Prostate gland (tissue), 2 donors: ENCODE results near the gene NKAPL. TPM values are rescaled to one million over a fixed set of nuclear protein-coding genes. Genes with fewer than 3 reads are reported as not detected.
A peak's percentile ranks its signal among the peaks of the same experiment; 100 is the strongest.

ENCODE experiments used
- DNase-seq: peaks from one replicate; pipeline ENCODE4 v3.0.0-alpha.2; 2019; ENCODE audit warnings: low spot score
- H3K27ac ChIP-seq, 2 donors: fragments of 200-600 bp; sonication (generic); 2 replicates each; pipeline ENCODE4 v1.5.1; 2017 to 2019
- H3K27me3 ChIP-seq: fragments of 200-600 bp; sonication (generic); replicated peaks from 2 replicates; pipeline ENCODE4 v1.5.1; 2019; ENCODE audit not compliant: insufficient read depth
- H3K36me3 ChIP-seq, 2 donors: fragments of 200-600 bp; sonication (generic); 1 replicate in 1 of 2; 2 replicates in 1 of 2; pipeline versions ENCODE4 v1.5.1 to v1.8.1; 2017 to 2019
- H3K4me1 ChIP-seq: fragments of 200-600 bp; sonication (generic); replicated peaks from 2 replicates; pipeline ENCODE4 v1.5.1; 2019
- H3K4me3 ChIP-seq, 2 donors: fragments of 200-600 bp; sonication (generic); 2 replicates each; pipeline ENCODE4 v1.5.1; 2017 to 2019
- H3K9me3 ChIP-seq: fragments of 200-600 bp; sonication (generic); 2 replicates; pipeline ENCODE4 v1.5.1; 2017
- POLR2A ChIP-seq: fragments of 450-650 bp; IDR thresholded peaks from one replicate; pipeline ENCODE4 v1.6.1; 2016; ENCODE audit warnings: antibody characterized with exemption, mild to moderate bottlenecking
- POLR2AphosphoS5 ChIP-seq: sonication (generic); formaldehyde crosslinking; IDR thresholded peaks from one replicate; pipeline ENCODE4 v1.6.1; 2017; ENCODE audit warnings: antibody characterized with exemption
- WGBS: methylation state at CpG from one replicate; pipeline ENCODE4 v1.1.5; 2018; 5-methylcytosine and 5-hydroxymethylcytosine counted together
- intact Hi-C: fragments of 100-400 bp; cut with DNase I; formaldehyde crosslinking; loops from one replicate; pipeline ENCODE4 v1.14.2; 2022
- total RNA-seq, 2 donors: library from RNA; depleted of rRNA; stranded (reverse); fragments of >200 nt; gene quantifications; one replicate each; pipeline ENCODE4 v1.1.0, GENCODE V29; 2016
- TF ChIP-seq, protein P1 (sequence below), 4 experiments: fragments of 200-600 bp in 2 of 4; fragments of 450-650 bp in 2 of 4; sonication (generic) in 2 of 4; IDR thresholded peaks; 1 replicate in 3 of 4; 2 replicates in 1 of 4; pipeline ENCODE4 v1.5.1; 2016 to 2019; ENCODE audit warnings: antibody characterized with exemption in 4 of 4, mild to moderate bottlenecking in 2 of 4, moderate library complexity in 2 of 4

The NKAPL gene
- total RNA-seq, 2 donors from 2014 or later: 0.14 to 3.9 TPM

DNA sequence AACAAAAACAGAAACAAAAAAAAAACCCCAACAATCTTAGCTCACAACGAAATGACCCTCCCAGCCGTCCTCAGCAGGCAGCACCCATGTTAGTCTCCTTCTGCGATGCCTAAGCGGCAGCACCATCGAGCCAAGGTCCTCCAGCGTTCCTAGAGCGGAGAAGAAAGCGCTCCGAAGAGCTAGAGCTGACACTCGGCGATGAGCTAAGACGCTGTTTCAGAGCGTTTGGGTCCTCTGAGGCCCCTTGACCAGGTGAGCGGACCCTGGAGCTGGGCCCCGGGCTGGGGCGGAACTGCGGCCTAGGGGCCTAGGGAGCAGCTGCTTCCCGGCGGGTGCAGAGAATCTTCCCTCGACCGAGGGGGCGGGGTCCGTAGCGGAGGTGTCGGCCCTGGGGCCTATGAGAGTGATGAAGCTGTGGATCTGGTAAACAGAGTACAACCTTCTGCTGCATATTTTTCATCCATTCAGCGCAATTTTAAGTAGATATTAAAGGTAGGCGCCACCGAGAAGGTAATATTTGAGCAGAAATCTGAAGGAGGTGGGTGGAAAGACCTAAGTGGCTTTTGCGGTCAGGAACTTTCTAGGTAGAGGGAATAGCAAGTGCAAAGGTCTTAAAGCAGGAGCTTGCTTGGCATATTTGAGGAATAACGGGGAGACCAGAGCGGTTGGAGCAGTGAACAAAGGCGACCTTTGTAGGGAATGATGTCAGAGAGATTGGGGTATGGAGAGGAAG, 8.0 kb downstream of the NKAPL start, which contains the start of gene ZSCAN26:
Gene ZSCAN26, plus strand, starts transcription at position 182 of the 733 bp plus-strand sequence. CDS start 4,777 bp downstream, outside the sequence.
- H3K4me3 ChIP-seq: peak within 1 kb of the TSS; percentile 53 to 54
- no peaks in the 10 kb centered on the region for H3K9me3 ChIP-seq
- H3K36me3 ChIP-seq: no peaks in the 10 kb centered on the region
- intact Hi-C loops: loop anchor here (5.0 kb wide), 1 partner anchor 70 kb away; the partner anchor contains the start of gene ZSCAN31
- no peaks in the 10 kb centered on the region for H3K27me3 ChIP-seq
- under 1% methylated on average over 32 of the region's 32 CpGs for WGBS
- peak; percentile 65 for DNase-seq
- peak; percentile 66 for TF ChIP-seq POLR2AphosphoS5
- TF ChIP-seq, protein P1, sequence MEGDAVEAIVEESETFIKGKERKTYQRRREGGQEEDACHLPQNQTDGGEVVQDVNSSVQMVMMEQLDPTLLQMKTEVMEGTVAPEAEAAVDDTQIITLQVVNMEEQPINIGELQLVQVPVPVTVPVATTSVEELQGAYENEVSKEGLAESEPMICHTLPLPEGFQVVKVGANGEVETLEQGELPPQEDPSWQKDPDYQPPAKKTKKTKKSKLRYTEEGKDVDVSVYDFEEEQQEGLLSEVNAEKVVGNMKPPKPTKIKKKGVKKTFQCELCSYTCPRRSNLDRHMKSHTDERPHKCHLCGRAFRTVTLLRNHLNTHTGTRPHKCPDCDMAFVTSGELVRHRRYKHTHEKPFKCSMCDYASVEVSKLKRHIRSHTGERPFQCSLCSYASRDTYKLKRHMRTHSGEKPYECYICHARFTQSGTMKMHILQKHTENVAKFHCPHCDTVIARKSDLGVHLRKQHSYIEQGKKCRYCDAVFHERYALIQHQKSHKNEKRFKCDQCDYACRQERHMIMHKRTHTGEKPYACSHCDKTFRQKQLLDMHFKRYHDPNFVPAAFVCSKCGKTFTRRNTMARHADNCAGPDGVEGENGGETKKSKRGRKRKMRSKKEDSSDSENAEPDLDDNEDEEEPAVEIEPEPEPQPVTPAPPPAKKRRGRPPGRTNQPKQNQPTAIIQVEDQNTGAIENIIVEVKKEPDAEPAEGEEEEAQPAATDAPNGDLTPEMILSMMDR (IDR thresholded peaks at IDR 0.05): no peak
- TF ChIP-seq POLR2A: peak; percentile 31
- H3K4me1 ChIP-seq: no peaks in the 10 kb centered on the region
- H3K27ac ChIP-seq: peak within 1 kb of the TSS; percentile 73 to 80

DNA sequence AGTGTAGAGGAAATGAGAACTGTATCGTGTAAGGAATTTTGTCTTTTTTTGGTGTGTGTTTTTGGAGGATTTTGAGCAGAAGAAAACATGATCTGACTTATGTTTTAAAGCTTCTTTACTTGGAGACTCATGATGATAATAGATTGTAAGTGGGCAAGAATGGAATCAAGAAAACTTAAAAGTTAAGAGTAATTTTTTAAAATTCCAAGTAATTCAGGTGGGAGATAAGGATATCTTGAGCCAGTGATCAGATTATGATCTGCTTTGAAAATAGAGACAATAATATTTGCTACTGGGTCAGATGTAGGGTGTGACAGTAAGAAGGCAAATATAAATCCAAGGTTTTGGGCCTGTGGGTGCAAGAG, 8.6 kb downstream of the NKAPL start:
- Histone ChIP-seq H3K9me3 (no peaks in the 10 kb centered on the region), H3K27me3 (no peaks in the 10 kb centered on the region), H3K4me1 (no peaks in the 10 kb centered on the region), H3K36me3 (peaks cover 0 to 3% of the 10 kb centered on the region in 2 donors), H3K27ac (peak overlapping the region in 1 of 2 donors; percentile 73), H3K4me3 (peak overlapping the region; percentile 53 to 54)
- no peak for TF ChIP-seq POLR2A
- TF ChIP-seq POLR2AphosphoS5: no peak
- TF ChIP-seq, protein P1 (IDR thresholded peaks at IDR 0.05): no peak
- 3% methylated on average over 1 of the region's 1 CpG for WGBS
- intact Hi-C loops: loop anchor here (5.0 kb wide), 1 partner anchor 70 kb away; the partner anchor contains the start of gene ZSCAN31
- DNase-seq: no peak

DNA sequence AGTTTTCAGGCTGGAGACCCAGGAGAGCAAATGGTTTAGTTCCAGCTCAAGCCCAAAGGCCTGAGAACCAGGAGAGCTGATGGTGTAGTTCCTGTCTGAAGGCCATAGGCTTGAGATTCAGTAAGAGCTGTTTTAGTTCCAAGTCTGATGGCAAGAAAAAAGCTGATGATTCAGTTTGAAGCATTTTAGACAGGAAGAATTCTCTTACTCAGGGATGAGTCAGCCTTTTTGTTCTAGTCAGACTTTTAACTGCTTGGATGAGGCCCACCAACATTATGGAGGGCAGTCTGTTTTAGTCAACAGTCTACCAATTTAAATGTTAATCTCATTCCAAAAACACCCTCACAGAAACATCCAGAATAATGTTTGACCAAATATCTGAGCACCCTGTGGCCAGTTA, 10.4 kb downstream of the NKAPL start:
- TF ChIP-seq, protein P1 (IDR thresholded peaks at IDR 0.05): no peak
- TF ChIP-seq POLR2A (no peak), POLR2AphosphoS5 (no peak)
- H3K27me3 ChIP-seq: no peaks in the 10 kb centered on the region
- H3K36me3 ChIP-seq: peaks cover 0 to 11% of the 10 kb centered on the region in 2 donors
- no peak overlapping the region for H3K27ac ChIP-seq
- DNase-seq: no peak
- intact Hi-C loops: loop anchor here (5.0 kb wide), 1 partner anchor 68 kb away; the partner anchor contains the start of gene ZSCAN31
- H3K4me3 ChIP-seq: no peak overlapping the region
- no peaks in the 10 kb centered on the region for H3K9me3 ChIP-seq
- no peaks in the 10 kb centered on the region for H3K4me1 ChIP-seq

DNA sequence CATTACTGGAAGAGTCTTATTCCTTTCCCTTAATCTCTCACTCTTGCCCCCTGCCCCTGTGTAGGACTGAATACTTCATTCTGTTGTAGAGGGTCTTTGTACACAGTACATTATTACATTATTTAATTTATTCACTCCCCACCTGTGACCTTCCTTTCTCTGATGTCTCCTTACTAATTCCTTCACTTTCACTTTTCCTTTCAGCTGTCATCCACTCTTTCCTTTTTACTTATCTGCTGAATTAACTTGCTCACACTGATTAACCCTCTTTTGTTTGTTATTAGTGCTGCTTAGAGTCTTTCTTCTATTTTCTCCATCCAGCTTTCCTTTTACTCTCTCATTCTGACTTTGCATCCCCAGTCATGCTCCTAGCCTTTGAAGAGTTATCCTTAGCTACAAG, 15.8 kb downstream of the NKAPL start:
- Histone ChIP-seq H3K27me3 (no peaks in the 10 kb centered on the region), H3K27ac (no peak overlapping the region), H3K36me3 (peaks cover 0 to 11% of the 10 kb centered on the region in 2 donors), H3K4me3 (no peak overlapping the region), H3K4me1 (no peaks in the 10 kb centered on the region), H3K9me3 (no peaks in the 10 kb centered on the region)
- intact Hi-C loops: no loop called here
- DNase-seq: no peak
- TF ChIP-seq POLR2A: no peak
- no peak for TF ChIP-seq POLR2AphosphoS5
- TF ChIP-seq, protein P1 (IDR thresholded peaks at IDR 0.05): no peak

DNA sequence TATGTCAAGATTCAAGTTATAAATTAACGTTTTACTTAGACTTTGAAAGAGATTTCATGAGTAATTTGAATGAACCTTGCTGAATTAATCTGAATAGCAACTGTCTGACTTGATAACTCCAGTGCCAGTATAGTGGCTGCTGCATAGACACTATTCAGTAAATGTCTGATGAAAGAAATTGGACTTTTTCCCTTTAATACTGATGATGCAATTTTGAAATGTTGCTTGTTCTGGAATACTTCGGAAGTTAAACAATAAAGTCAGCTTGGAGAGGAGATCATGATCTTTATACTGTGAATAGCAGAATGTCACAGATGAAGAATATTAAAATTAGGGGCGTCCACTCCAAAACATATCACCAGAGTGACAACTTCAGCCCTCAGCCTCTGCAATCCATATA, 18.6 kb downstream of the NKAPL start:
- Histone ChIP-seq H3K36me3 (peaks cover 0 to 8% of the 10 kb centered on the region in 2 donors), H3K4me3 (no peak overlapping the region), H3K27ac (no peak overlapping the region), H3K9me3 (no peaks in the 10 kb centered on the region), H3K4me1 (no peaks in the 10 kb centered on the region), H3K27me3 (no peaks in the 10 kb centered on the region)
- 75% methylated on average over 3 of the region's 3 CpGs for WGBS
- no peak for DNase-seq
- intact Hi-C loops: no loop called here
- TF ChIP-seq, protein P1 (IDR thresholded peaks at IDR 0.05): no peak
- TF ChIP-seq POLR2AphosphoS5: no peak
- TF ChIP-seq POLR2A: no peak
